Left lung (tissue), 10 donors: ENCODE results near the gene CHTF8. TPM values are rescaled to one million over a fixed set of nuclear protein-coding genes. Genes with fewer than 3 reads are reported as not detected.

Source experiments
- ATAC-seq: fragments of 200-7000 bp; cut with Tn5 transposase; one replicate; pipeline ENCODE4 v1.9.1; 2020; ENCODE audit warnings: moderate library complexity
- DNase-seq, 4 donors: peaks; one replicate each; pipeline ENCODE4 v3.0.0-alpha.2; 2013 to 2020
- H3K27ac ChIP-seq, 2 donors: fragments of 200-600 bp; sonication (generic) in 1 of 2; one replicate each; pipeline versions ENCODE4 v1.5.0 to v1.8.0; 2020 to 2021
- H3K27me3 ChIP-seq, 2 donors: fragments of 200-600 bp; sonication (generic) in 1 of 2; one replicate each; pipeline versions ENCODE4 v1.5.0 to v1.8.0; 2020 to 2021
- H3K36me3 ChIP-seq, 2 donors: fragments of 200-600 bp; sonication (generic) in 1 of 2; one replicate each; pipeline versions ENCODE4 v1.5.0 to v1.8.0; 2020 to 2021
- H3K4me1 ChIP-seq, 2 donors: fragments of 200-600 bp; one replicate each; pipeline ENCODE4 v1.8.0; 2021
- H3K4me3 ChIP-seq, 2 donors: fragments of 200-600 bp; sonication (generic) in 1 of 2; one replicate each; pipeline versions ENCODE4 v1.5.0 to v1.8.0; 2020 to 2021; ENCODE audit warnings: mild to moderate bottlenecking in 1 of 2
- H3K9me3 ChIP-seq, 2 donors: fragments of 200-600 bp; sonication (generic) in 1 of 2; one replicate each; pipeline versions ENCODE4 v1.5.0 to v1.8.0; 2020 to 2021
- CTCF ChIP-seq, 2 donors: fragments of 200-600 bp; sonication (generic) in 1 of 2; IDR thresholded peaks; one replicate each; pipeline versions ENCODE4 v1.5.0 to v1.8.0; 2021; ENCODE audit warnings: antibody characterized with exemption in 2 of 2
- intact Hi-C, 2 donors: fragments of 100-400 bp; cut with DNase I; formaldehyde crosslinking; loops; one replicate each; pipeline versions ENCODE4 v1.11.2 to v1.14.2; 2022
- polyA plus RNA-seq, 6 donors: library from polyadenylated mRNA; unstranded; fragments of 120-200 nt; gene quantifications; one replicate each; pipeline ENCODE4 v1.2.1, GENCODE V29; 2013; ENCODE audit not compliant: insufficient read length in 6 of 6
- total RNA-seq, 2 donors: library from RNA; stranded (reverse); fragmentation: NEBNext Ultra II Directional; extraction: Animal tissue kit (Norgen Biotek cat#: 25700); gene quantifications; one replicate each; pipeline ENCODE4 v1.2.1, GENCODE V29; 2021
- donor health status: DM: no; HTN: yes; CAD: no.
- donor health status: DM: no; HTN: no; CAD: no.

Gene CHTF8
- total and polyA plus RNA-seq, 8 donors = 93.4 to 142 (median 124) TPM

DNA sequence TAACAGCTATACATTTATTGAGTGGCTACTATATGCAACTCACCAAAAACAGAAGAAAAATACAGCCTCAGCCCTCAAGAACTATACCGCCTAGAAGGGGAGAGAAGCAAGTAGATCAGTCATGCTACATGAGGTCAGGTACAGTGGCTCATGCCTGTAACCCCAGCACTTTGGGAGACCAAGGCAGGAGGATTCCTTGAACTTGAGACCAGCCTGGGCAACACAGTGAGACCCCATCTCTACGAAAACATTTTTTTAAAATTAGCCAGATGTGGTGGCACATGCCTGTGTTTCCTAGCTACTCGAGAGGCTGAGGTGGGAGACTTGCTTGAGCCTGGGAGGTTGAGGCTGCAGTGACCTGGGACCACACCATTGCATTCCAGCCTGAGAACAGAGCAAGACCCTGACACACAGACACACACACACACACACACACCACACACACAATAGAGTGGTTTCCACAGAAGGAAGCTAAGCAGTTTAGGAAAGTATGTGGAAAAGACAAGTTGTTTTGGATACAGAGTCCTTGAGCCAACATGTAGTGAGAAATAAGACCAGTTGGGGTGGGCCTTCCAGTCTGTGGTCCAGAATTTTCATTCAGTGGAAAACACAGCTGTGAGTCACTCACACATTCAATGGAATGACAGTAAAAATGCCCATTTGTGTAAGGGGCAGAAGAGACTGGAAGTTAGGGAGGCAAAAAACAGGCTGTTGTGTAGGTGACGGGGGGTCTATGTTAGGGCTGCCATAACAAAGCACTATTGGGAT is 43.8 kb upstream of the CHTF8 start:
- no peak overlapping the region for H3K27ac ChIP-seq
- ATAC-seq = peak; percentile 19
- H3K36me3 ChIP-seq = no peaks in the 10 kb centered on the region
- no peaks in the 10 kb centered on the region for H3K9me3 ChIP-seq
- no peak overlapping the region for H3K4me3 ChIP-seq
- peaks cover 19 to 46% of the 10 kb centered on the region in 2 donors for H3K4me1 ChIP-seq
- DNase-seq = peak in 1 of 4 donors; percentile 17
- no peaks in the 10 kb centered on the region for H3K27me3 ChIP-seq
- intact Hi-C loops = no loop called here
- no peak for TF ChIP-seq CTCF (IDR thresholded peaks at IDR 0.05)

- peak in 1 of 4 donors; percentile 39 for DNase-seq
- Histone ChIP-seq H3K4me3 (no peak overlapping the region), H3K36me3 (peaks cover 0 to 37% of the 10 kb centered on the region in 2 donors), H3K9me3 (no peaks in the 10 kb centered on the region), H3K27ac (peak overlapping the region; percentile 58 to 61), H3K27me3 (no peaks in the 10 kb centered on the region), H3K4me1 (peaks cover 8 to 46% of the 10 kb centered on the region in 2 donors)
- peak; percentile 24 for ATAC-seq
- TF ChIP-seq CTCF (IDR thresholded peaks at IDR 0.05) = no peak
- intact Hi-C loops = no loop called here
Observed at GRCh38 chr16:69171325-69172084, 39.1 kb upstream of the CHTF8 start.

DNA sequence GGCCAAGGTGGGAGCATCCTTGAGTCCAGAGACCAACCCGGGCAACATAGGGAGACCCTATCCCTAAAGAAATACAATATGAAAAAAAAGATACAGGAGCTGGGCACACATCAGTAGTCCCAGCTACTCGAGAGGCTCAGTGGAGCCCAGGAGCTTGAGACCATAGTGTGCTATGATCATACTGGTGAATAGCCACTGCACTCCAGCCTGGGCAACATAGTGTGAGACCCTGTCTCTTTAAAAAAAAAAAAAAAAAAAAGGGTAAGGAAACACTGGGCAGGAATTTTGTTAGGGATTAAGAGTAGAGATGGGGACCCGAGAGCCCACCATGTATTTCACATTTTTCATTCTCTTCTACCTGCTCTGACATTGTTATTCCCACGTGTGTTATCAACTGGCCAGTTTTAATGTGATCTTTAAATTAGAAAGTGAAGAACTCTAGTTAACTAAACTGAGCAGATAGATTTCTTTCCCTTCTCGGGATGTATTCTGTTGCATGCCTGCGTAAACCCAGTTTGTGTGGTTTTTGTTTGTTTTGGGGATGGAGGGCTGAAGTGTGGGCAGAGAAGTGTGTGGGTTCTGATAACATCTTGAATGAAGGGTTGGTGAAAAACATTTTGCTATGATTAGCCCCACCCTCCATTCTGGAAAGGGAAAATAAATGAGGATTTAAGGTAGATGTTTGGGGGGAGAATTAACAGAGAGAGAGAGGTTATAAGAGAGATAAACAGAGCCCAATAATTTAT is 37.4 kb upstream of the CHTF8 start:
- DNase-seq (no peak), ATAC-seq (no peak)
- no peaks in the 10 kb centered on the region for H3K27me3 ChIP-seq
- peaks cover 8 to 50% of the 10 kb centered on the region in 2 donors for H3K4me1 ChIP-seq
- no peak for TF ChIP-seq CTCF (IDR thresholded peaks at IDR 0.05)
- no peak overlapping the region for H3K4me3 ChIP-seq
- intact Hi-C loops = no loop called here
- no peak overlapping the region for H3K27ac ChIP-seq
- H3K9me3 ChIP-seq = no peaks in the 10 kb centered on the region
- peaks cover 0 to 54% of the 10 kb centered on the region in 2 donors for H3K36me3 ChIP-seq

DNA sequence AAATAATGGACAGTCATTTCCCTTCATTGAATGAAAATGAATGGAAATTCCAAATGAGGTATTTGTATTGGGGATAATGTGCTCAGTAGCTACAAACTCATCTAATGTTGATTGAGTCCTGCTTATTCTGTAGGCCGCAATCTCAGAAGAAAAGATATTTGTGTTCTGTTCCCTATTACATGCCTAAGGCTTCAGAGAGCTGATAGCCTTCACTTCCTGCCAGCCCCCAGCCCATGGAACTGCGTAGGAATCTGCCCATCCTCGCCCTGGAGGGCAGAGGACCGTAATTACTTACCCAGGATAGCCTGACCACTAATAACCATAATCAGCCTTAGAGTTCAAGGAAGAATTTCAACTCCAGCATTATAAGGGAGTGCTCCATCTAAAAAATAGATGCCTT is 36.7 kb upstream of the CHTF8 start:
- ATAC-seq (no peak), DNase-seq (no peak)
- Histone ChIP-seq H3K4me3 (no peak overlapping the region), H3K36me3 (peaks cover 0 to 62% of the 10 kb centered on the region in 2 donors), H3K27me3 (no peaks in the 10 kb centered on the region), H3K4me1 (peaks cover 4 to 46% of the 10 kb centered on the region in 2 donors), H3K9me3 (no peaks in the 10 kb centered on the region), H3K27ac (no peak overlapping the region)
- no peak for TF ChIP-seq CTCF (IDR thresholded peaks at IDR 0.05)
- intact Hi-C loops = no loop called here
